Midbrain (tissue), 1 donor: Measurements from ENCODE around the gene MYH13.

Source experiments
- DNase-seq: peaks from one replicate; lab custom pipeline; 2025; lab: John Stamatoyannopoulos, UW

MYH13 gene

DNA sequence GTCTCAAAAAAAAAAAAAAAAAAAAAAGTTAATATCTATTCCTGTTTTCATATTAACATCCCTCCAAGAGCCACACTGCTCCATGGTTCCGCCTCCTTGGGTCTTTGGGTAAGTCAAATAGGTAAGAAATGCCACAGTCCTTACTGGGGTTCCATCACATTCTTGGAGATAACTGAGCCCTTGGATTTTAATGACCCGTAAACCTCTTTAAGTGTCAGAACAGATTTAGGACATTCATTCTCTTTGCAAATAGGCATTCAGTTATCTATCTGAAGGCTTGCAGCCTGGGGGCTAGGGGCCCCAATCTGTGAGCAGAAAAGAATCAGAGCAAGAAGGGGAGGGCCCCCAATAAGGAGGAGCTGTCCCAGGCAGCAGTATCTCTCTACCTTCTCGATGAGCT, 28.0 kb downstream of the MYH13 start:
- DNase-seq = no peak

DNA sequence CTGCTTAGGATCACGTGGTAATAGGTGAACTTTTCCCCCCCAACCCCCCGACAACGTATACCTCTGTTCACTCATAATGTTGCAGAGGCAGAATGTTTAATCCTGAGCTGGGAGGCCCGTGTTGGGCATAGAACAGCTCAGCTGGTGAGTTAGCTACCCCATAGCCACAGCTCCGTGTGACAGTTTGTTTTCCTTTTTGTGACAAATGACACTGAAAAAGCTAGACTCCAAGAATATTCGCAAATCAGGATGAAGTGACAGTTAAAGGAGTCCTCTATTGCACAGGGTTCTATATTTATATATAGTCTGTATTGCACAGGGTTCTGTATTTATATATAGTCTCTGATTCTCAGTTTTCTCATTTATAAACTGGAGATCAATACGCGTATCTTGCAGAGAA, 33.8 kb downstream of the MYH13 start:
- no peak for DNase-seq

DNA sequence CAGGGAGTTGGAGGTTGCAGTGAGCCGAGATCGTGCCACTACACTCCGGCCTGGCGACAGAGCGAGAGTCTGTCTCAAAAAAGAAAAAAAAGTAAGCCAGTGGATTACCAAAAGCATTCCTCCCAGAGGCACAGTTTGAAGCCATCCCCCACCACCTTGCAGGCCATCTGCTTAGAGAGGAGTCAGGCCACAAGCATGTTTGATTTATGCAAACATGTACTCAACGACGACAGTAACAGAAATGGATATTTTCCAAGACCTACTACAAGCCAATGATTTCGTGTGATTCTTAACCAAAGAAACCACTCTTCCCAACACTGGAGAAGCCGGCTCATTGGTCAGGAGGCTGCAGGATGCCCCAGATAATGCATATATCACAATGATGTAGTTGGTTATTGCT, 34.8 kb downstream of the MYH13 start:
- no peak for DNase-seq

- DNase-seq = no peak
Observed at GRCh38 chr17:10337136-10337535, 35.7 kb downstream of the MYH13 start.

- no peak for DNase-seq
Observed at GRCh38 chr17:10336393-10336792, 36.4 kb downstream of the MYH13 start.

GRCh38 chr17:10332515-10332914, 40.3 kb downstream of the MYH13 start:
- no peak for DNase-seq

DNA sequence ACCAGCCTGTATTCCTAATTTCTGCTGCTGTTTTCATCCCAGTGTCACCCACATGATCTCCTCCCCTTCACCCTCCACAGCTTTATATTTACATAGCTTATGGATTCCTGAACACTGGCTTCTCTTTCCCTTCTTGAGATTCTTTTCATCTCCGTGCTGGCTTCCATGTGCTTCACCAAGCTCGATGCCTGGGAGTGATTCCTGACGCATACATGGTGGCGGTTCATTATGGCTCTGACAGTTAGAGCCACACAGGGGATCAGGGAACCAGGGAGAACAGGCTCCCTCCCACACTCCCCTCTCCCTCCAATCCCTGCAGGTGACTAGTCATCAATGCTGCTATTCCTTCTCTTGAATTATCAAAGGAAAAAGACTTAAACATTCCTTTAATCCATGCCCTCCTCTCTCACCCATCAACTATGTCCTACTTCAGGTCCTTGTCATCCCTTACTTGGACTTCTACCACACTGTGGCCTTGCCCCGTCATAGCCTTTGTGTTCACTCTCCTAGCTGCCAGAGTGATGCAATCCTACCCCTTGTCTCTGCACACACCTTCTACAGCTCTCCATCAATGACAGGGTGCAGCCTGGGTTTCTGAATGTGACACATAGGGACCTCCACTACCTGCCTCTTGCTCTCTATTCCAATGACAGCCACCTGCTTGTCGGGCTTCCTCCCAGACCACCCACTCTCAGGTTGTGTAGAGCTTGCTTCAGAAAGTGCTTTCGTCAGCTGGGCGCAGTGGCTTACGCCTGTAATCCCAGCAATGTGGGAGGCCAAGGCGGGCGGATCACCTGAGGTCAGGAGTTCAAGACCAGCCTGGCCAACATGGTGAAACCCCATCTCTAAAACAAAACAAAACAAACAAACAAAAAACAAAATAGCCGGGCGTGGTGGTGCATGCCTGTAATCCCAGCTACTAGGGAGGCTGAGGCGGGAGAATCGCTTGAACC, 43.6 kb downstream of the MYH13 start:
- no peak for DNase-seq

DNA sequence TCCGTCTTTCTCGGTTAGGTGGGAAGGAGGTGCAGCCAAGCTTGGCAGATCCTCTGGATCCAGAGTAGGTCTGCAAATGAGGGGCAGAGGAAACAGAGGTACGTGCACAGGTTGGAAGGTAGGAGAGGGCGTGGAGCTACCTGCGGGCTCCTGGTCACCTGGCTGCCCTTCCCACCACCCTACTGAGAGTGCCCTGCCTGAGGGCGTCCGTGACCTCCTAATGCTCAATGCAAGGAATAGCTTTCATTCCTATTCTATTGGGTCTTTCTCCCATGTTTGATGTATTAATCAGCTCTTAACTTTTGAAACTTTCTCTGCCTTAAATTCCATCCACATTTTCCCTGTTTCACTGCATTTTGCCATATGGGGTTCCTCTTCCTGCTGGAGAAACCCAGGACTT, 44.6 kb downstream of the MYH13 start:
- no peak for DNase-seq

DNA sequence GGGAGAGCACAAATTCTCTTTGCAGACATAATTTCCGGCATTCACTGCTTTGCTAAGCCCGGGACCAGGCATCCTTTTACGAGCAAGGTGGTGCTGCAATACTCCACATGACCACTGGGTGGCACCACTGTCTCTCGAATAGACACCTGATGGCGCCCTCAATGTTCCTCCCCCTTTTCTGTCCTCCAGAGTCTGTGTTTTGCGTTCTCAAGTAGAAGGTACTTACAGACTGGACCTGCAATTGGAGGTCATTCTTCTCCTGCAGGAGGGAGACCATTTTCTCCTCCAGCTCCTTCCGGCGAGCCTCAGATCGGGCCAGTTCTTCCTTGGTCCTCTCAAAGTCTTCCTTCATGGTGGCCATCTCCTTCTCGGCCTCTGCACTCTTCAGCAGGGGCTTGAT, 45.2 kb downstream of the MYH13 start:
- peak; percentile 63 for DNase-seq

DNA sequence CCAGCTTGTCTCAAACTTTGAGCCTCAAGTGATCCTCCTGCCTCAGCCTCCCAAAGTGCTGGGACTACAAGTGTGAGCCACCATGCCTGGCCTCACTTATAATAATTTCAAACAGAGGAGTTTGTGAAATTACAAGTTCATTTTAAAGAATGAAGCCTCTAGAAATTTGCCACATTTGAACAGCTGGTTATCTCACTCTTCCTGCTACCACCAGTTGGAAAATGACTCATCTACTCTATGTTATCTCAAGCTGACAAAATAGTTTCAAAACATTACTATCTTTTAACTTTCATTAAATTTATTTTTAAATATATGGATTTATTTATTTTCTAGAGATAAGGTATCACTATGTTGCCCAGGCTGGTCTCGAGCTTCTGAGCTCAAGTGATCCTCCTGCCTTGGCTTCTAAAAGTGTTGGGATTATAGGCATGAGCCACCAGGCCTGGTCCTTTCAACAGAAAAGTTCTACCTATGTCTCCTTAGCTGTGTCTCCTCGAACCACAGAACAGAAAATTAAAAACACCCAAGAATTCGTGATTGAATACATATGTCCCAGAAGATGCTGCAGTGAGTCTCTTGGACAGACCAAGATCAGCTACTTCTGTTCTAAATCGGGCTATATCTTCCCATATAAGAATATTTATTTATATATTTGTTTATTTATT, 47.6 kb downstream of the MYH13 start:
- no peak for DNase-seq

GRCh38 chr17:10323812-10324610, 48.8 kb downstream of the MYH13 start:
- no peak for DNase-seq

DNA sequence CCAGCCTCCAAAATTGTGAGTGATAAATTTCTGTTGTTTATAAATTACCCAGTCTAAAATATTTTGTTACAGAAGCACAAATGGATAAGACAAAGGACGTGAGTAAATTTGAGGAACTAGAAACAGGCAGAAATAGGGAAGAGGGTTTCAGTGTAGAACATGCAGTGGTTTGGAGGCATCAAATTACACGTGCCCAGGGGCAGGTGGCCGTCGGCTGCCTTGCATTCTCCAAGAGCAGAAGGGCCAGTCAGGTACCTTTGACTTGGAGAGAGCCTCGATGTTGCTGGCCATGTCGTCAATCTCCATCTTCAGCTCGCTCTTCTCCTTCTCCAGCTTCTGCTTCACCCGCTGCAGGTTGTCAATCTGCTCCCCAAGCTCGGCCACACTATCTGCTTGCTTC, 54.3 kb downstream of the MYH13 start:
- no peak for DNase-seq

DNA sequence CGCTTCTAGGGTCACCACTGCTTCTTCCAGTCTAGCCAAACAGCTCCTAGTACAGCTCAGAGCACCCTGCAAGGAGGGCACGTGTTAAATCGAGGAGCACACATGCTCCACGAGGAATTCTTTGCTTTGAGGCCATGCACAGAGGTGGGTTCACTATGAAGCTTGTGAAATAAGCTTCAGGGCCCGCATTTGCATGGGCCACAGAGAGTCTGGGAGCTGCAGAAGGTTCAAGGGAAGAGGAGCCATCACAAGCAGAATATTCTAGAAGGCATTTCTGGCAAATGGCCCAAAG, 55.3 kb downstream of the MYH13 start:
- no peak for DNase-seq

GRCh38 chr17:10316801-10317542, 55.8 kb downstream of the MYH13 start:
- peak; percentile 1 for DNase-seq

DNA sequence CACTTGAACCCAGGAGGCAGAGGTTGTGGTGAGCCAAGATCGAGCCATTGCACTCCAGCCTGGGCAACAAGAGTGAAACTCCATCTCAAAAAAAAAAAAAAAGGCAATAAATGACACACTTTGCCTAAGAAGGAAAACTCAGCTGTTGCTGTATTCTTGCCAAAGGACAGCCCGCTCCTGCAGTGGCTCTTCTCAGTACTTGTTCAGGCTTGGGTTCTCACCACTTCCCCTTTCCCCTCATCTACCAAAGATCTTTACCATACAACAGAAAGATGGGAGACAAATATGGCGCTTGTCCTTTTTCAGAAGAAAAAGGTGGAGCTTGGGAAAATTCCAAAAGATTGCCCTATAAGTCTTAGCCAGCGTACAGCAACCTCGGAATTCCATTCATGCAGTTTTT, 58.5 kb downstream of the MYH13 start:
- DNase-seq = no peak

GRCh38 chr17:10313037-10313672, 59.7 kb downstream of the MYH13 start:
- DNase-seq = no peak

DNA sequence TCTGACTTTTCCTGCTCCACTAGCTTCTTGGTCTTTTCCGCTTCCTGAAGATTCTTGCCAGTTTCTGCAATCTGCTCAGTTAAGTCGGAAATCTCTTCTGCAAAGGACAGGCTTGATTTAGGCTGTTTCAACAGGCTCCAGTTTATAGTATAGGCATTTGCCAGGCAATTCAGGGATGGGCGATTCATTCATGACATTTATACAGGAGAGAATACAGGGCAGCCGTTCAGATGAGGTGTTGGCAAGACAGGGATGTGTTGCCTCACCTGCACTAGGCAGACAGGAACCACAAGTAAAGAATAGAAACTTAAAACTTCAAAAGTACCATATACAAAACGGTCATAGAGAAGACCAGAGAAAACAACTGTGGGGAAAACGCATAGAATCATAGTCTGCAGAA, 61.7 kb downstream of the MYH13 start:
- DNase-seq = no peak

- DNase-seq = no peak
Observed at GRCh38 chr17:10309003-10309974, 63.5 kb downstream of the MYH13 start.

DNA sequence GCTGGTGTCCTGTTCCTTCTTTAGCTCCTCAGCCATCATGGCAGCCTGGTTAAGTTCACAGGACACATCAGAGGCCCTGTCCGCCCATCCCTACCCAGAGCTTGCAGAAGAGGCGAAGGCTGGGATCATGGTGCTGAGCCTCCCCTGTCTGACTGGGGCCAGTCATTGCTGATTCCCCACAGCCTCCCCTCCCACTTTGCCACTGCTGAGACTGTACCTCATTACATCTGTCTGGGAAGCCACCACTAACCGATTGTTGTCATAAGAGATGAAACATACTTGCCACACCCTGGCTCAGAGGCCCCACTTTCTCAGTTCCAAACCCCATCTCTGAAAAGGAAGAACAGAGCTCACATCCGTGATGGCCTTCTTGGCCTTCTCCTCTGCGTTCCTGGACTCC, 66.2 kb downstream of the MYH13 start:
- DNase-seq = no peak

DNA sequence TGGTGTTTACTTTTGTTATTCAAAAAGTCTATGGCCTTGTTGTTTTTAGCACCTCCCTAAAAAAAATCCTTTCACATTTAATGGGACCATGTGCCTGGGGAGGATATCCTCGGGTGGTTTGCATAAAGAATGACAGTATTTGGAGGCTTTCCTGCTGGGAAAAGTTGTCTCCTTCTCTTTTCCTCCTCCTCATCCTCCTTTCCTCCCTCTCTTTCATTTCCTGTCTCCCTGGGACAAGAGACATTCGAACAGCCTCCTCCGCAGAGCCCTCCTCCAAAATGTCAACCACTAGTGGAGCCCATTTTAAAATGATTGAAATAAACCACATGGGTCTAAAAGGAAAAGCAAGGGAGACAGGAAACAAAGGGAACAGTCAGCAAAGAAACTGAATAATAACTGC, 67.4 kb downstream of the MYH13 start:
- DNase-seq = no peak
